H1 (cell line): ENCODE measurements around the gene BFSP2. TPM values are rescaled to one million over a fixed set of nuclear protein-coding genes. Genes with fewer than 3 reads are reported as not detected.

Experiments
- CTCF ChIA-PET: fragments of 300-600 bp; sonication (Branson Sonifier 250); formaldehyde crosslinking; loops from one replicate; lab custom pipeline; 2021; ENCODE audit not compliant: partially characterized antibody; lab: Charles Lee
- POLR2A ChIA-PET: fragments of 300-600 bp; sonication (Branson Sonifier 250); formaldehyde crosslinking; loops from one replicate; lab custom pipeline; 2021; ENCODE audit warnings: inconsistent platforms; ENCODE audit not compliant: partially characterized antibody; lab: Charles Lee
- DNase-seq, 2 experiments: peaks; one replicate each; pipeline versions ENCODE4 v3.0.0 to v3.0.0-alpha.2; 2010 to 2022; ENCODE audit warnings: low spot score in 2 of 2, low read depth in 1 of 2, mixed read lengths in 1 of 2
- FAIRE-seq: peaks from 2 replicates; lab custom pipeline; 2011; peaks lifted over from hg19 to GRCh38; lab: Jason Lieb, UNC
- H2AFZ ChIP-seq: 2 replicates; pipeline ENCODE4 v1.8.1; 2012; ENCODE audit warnings: low read length, inconsistent platforms
- H2AK5ac ChIP-seq: 2 replicates; pipeline ENCODE4 v1.6.1; 2013; ENCODE audit warnings: low read depth, low read length
- H2BK120ac ChIP-seq: replicated peaks from 2 replicates; pipeline ENCODE3; 2013; ENCODE audit warnings: low read depth, low read length, inconsistent platforms
- H2BK12ac ChIP-seq: 2 replicates; pipeline ENCODE4 v1.6.1; 2013; ENCODE audit warnings: low read depth, low read length
- H2BK15ac ChIP-seq: 2 replicates; pipeline ENCODE4 v1.6.1; 2013; ENCODE audit warnings: low read length
- H2BK20ac ChIP-seq: 2 replicates; pipeline ENCODE4 v1.6.1; 2013; ENCODE audit warnings: low read length
- H2BK5ac ChIP-seq: 2 replicates; pipeline ENCODE4 v1.6.1; 2013; ENCODE audit warnings: low read depth, low read length
- H3K14ac ChIP-seq: 2 replicates; pipeline ENCODE4 v1.6.1; 2013; ENCODE audit warnings: inconsistent platforms; ENCODE audit not compliant: insufficient read length
- H3K18ac ChIP-seq: 2 replicates; pipeline ENCODE4 v1.6.1; 2013; ENCODE audit warnings: low read length; ENCODE audit errors: extremely low read depth
- H3K23ac ChIP-seq: 2 replicates; pipeline ENCODE4 v1.6.1; 2013; ENCODE audit warnings: inconsistent platforms; ENCODE audit not compliant: insufficient read length
- H3K23me2 ChIP-seq: 2 replicates; pipeline ENCODE4 v1.6.1; 2013; ENCODE audit warnings: low read depth, low read length
- H3K27ac ChIP-seq: 2 replicates; pipeline ENCODE4 v1.6.1; 2011; ENCODE audit warnings: low read depth, low read length, inconsistent platforms
- H3K27me3 ChIP-seq, 4 experiments: replicated peaks in 1 of 4; 1 replicate in 1 of 4; 2 replicates in 3 of 4; pipeline versions ENCODE4 v1.6.1 to v1.8.1; 2011 to 2013; ENCODE audit warnings: low read length in 3 of 4, mild to moderate bottlenecking in 3 of 4, inconsistent platforms in 2 of 4, mixed read lengths in 2 of 4, moderate library complexity in 1 of 4; ENCODE audit not compliant: control insufficient read depth in 3 of 4, insufficient read depth in 3 of 4; ENCODE audit errors: extremely low read depth in 1 of 4
- H3K36me3 ChIP-seq, 4 experiments: 2 replicates each; pipeline versions ENCODE4 v1.6.1 to v1.8.1; 2011 to 2013; ENCODE audit warnings: mild to moderate bottlenecking in 4 of 4, low read length in 3 of 4, moderate library complexity in 2 of 4, control low read depth in 1 of 4, inconsistent platforms in 1 of 4; ENCODE audit not compliant: insufficient read depth in 4 of 4, control insufficient read depth in 2 of 4
- H3K4ac ChIP-seq: replicated peaks from 2 replicates; pipeline ENCODE3; 2013; ENCODE audit warnings: low read length, low read depth, mixed read lengths, inconsistent platforms; ENCODE audit not compliant: insufficient read length
- H3K4me1 ChIP-seq, 4 experiments: replicated peaks in 1 of 4; 1 replicate in 1 of 4; 2 replicates in 3 of 4; pipeline versions ENCODE4 v1.6.1 to v1.8.1; 2011 to 2013; ENCODE audit warnings: low read length in 3 of 4, inconsistent platforms in 2 of 4, mixed read lengths in 1 of 4; ENCODE audit not compliant: insufficient read depth in 4 of 4, control insufficient read depth in 3 of 4
- H3K4me2 ChIP-seq, 2 experiments: 2 replicates each; pipeline versions ENCODE4 v1.6.1 to v1.8.1; 2011 to 2013; ENCODE audit warnings: low read depth in 2 of 2, low read length in 2 of 2, control low read depth in 1 of 2, inconsistent platforms in 1 of 2, mild to moderate bottlenecking in 1 of 2; ENCODE audit not compliant: insufficient read depth in 1 of 2
- H3K4me3 ChIP-seq, 4 experiments: fragments of 200-600, 300-600 bp in 1 of 4; sonication (generic), shearing (Covaris generic), sonication (Bioruptor Twin) in 1 of 4; 2 replicates each; pipeline versions ENCODE4 v1.5.1 to v1.8.1; 2011 to 2016; ENCODE audit warnings: low read length in 4 of 4, low read depth in 3 of 4, control low read depth in 2 of 4, inconsistent platforms in 2 of 4, mild to moderate bottlenecking in 2 of 4, mixed read lengths in 1 of 4, moderate library complexity in 1 of 4; ENCODE audit not compliant: insufficient read depth in 2 of 4; ENCODE audit errors: extremely low read depth in 1 of 4
- H3K56ac ChIP-seq: replicated peaks from 2 replicates; pipeline ENCODE3; 2013; ENCODE audit warnings: low read depth, mild to moderate bottlenecking, mixed read lengths, low read length, inconsistent platforms; ENCODE audit not compliant: insufficient read length
- H3K79me1 ChIP-seq: 2 replicates; pipeline ENCODE4 v1.6.1; 2013; ENCODE audit warnings: low read depth, low read length, control low read depth
- H3K79me2 ChIP-seq, 2 experiments: 2 replicates each; pipeline versions ENCODE4 v1.6.1 to v1.8.1; 2012 to 2013; ENCODE audit warnings: low read length in 2 of 2, mild to moderate bottlenecking in 2 of 2, inconsistent platforms in 1 of 2; ENCODE audit not compliant: insufficient read depth in 2 of 2, control insufficient read depth in 1 of 2
- H3K9ac ChIP-seq, 4 experiments: replicated peaks in 1 of 4; 1 replicate in 1 of 4; 2 replicates in 3 of 4; pipeline versions ENCODE4 v1.6.1 to v1.8.1; 2011 to 2013; ENCODE audit warnings: low read depth in 3 of 4, low read length in 3 of 4, control low read depth in 2 of 4, mild to moderate bottlenecking in 2 of 4, moderate library complexity in 2 of 4, inconsistent platforms in 1 of 4; ENCODE audit errors: extremely low read depth in 1 of 4
- H3K9me3 ChIP-seq, 2 experiments: 2 replicates each; pipeline versions ENCODE4 v1.6.1 to v1.8.1; 2012 to 2013; ENCODE audit warnings: mild to moderate bottlenecking in 2 of 2, moderate library complexity in 2 of 2, control low read depth in 1 of 2, inconsistent platforms in 1 of 2, low read depth in 1 of 2, low read length in 1 of 2, mixed read lengths in 1 of 2; ENCODE audit not compliant: insufficient read depth in 2 of 2
- H4K20me1 ChIP-seq, 2 experiments: replicated peaks in 1 of 2; 2 replicates each; pipeline versions ENCODE3 to v1.8.1; 2011 to 2013; ENCODE audit warnings: inconsistent platforms in 2 of 2, low read length in 2 of 2, mild to moderate bottlenecking in 1 of 2; ENCODE audit not compliant: insufficient read depth in 2 of 2, control insufficient read depth in 1 of 2
- H4K5ac ChIP-seq: 2 replicates; pipeline ENCODE4 v1.6.1; 2013; ENCODE audit warnings: low read length, low read depth, mixed read lengths, inconsistent platforms; ENCODE audit not compliant: insufficient read length
- H4K8ac ChIP-seq: 2 replicates; pipeline ENCODE4 v1.8.0; 2013; ENCODE audit warnings: mild to moderate bottlenecking, moderate library complexity, low read length, inconsistent platforms; ENCODE audit not compliant: insufficient read depth; ENCODE audit errors: extremely low read depth
- H4K91ac ChIP-seq: replicated peaks from 2 replicates; pipeline ENCODE3; 2013; ENCODE audit warnings: low read length, mixed read lengths, inconsistent platforms; ENCODE audit not compliant: insufficient read length
- BRCA1 ChIP-seq: IDR thresholded peaks from 2 replicates; pipeline ENCODE4 v1.6.1; 2012; ENCODE audit warnings: low read depth, low read length, improper control_type of control experiment
- CHD1 ChIP-seq: IDR thresholded peaks from 2 replicates; pipeline ENCODE4 v1.6.1; 2012; ENCODE audit warnings: low read depth, low read length, improper control_type of control experiment
- CREB1 ChIP-seq: IDR thresholded peaks from 2 replicates; pipeline ENCODE4 v1.6.1; 2012; ENCODE audit warnings: inconsistent platforms
- EP300 ChIP-seq, 2 experiments: IDR thresholded peaks; 1 replicate in 1 of 2; 2 replicates in 1 of 2; pipeline ENCODE4 v1.6.1; 2011 to 2012; ENCODE audit warnings: low read depth in 2 of 2, low read length in 2 of 2, mild to moderate bottlenecking in 2 of 2, borderline replicate concordance in 1 of 2, inconsistent platforms in 1 of 2, moderate library complexity in 1 of 2
- POLR2AphosphoS5 ChIP-seq: IDR thresholded peaks from 2 replicates; pipeline ENCODE4 v1.6.1; 2011; ENCODE audit warnings: low read depth, low read length
- RBBP5 ChIP-seq: IDR thresholded peaks from 2 replicates; pipeline ENCODE4 v1.7.1; 2012; ENCODE audit warnings: low read depth, mild to moderate bottlenecking, inconsistent platforms, low read length, moderate library complexity, borderline replicate concordance
- SIRT6 ChIP-seq: IDR thresholded peaks from one replicate; pipeline ENCODE4 v1.7.1; 2012; ENCODE audit warnings: low read length, inconsistent platforms
- SP1 ChIP-seq: IDR thresholded peaks from 2 replicates; pipeline ENCODE4 v1.6.1; 2011; ENCODE audit warnings: low read depth, low read length
- SRF ChIP-seq: IDR thresholded peaks from 2 replicates; pipeline ENCODE4 v1.6.1; 2011; ENCODE audit warnings: mild to moderate bottlenecking, low read depth, low read length, moderate library complexity
- SUZ12 ChIP-seq: fragments of 200-600 bp; sonication (generic); IDR thresholded peaks from 2 replicates; pipeline ENCODE4 v1.6.1; 2012; ENCODE audit warnings: mild to moderate bottlenecking, inconsistent platforms, low read length, moderate library complexity, mixed read lengths
- TAF1 ChIP-seq: IDR thresholded peaks from 2 replicates; pipeline ENCODE4 v1.6.1; 2011; ENCODE audit warnings: mild to moderate bottlenecking, low read depth, low read length
- TCF12 ChIP-seq: IDR thresholded peaks from 2 replicates; pipeline ENCODE4 v1.6.1; 2011; ENCODE audit warnings: low read depth, mild to moderate bottlenecking, low read length
- YY1 ChIP-seq: IDR thresholded peaks from 2 replicates; pipeline ENCODE4 v1.6.1; 2011; ENCODE audit warnings: low read depth, mild to moderate bottlenecking, low read length
- WGBS, 2 experiments: shearing (Covaris generic) in 1 of 2; methylation state at CpG; one replicate each; pipeline versions ENCODE4 v1.1.6 to v1.1.7; 2013 to 2015; ENCODE audit warnings: low lambda C conversion rate in 2 of 2, mixed read lengths in 2 of 2, inconsistent platforms in 1 of 2, low coverage in 1 of 2, missing lambda C conversion rate in 1 of 2; ENCODE audit not compliant: insufficient replicate concordance in 2 of 2, insufficient coverage in 1 of 2, insufficient read length in 1 of 2; ENCODE audit errors: extremely low coverage in 1 of 2, missing lambda C conversion rate in 1 of 2; 5-methylcytosine and 5-hydroxymethylcytosine counted together
- polyA plus RNA-seq, 7 experiments: library from polyadenylated mRNA; depleted of rRNA in 3 of 7; stranded (reverse) in 5 of 7; unstranded in 2 of 7; fragments of >200 nt in 5 of 7; fragments of 200-250 nt in 2 of 7; gene quantifications; 1 replicate in 5 of 7; 2 replicates in 1 of 7; 4 replicates in 1 of 7; pipeline versions ENCODE4 v1.2.1 to v1.2.3, GENCODE V29; 2011 to 2013; ENCODE audit warnings: missing spikeins in 2 of 7, mixed read lengths in 2 of 7
- total RNA-seq: library from RNA; stranded (reverse); fragmentation: NEBNext Ultra II Directional; extraction: Animal tissue kit (Norgen Biotek cat#: 25700); gene quantifications from 2 replicates; pipeline ENCODE4 v1.2.1, GENCODE V29; 2021

The BFSP2 gene
- total and polyA plus RNA-seq, 2 of the 8 experiments (the other 6 are each of a cell fraction or from before 2014, with no cell fraction given): not detected

GRCh38 chr3:133460809-133461208, 61.0 kb downstream of the BFSP2 start:
- H3K4me2 ChIP-seq: no peak overlapping the region
- DNase-seq (no peak), FAIRE-seq (no peak)
- ChIA-PET POLR2A (no interaction called here), CTCF (interaction anchor here (1.0 to 2.5 kb wide), 2 partner anchors 11 kb away, joined by 3 to 11 read pairs; no protein-coding TSS in a partner anchor)
- no peak overlapping the region for H3K14ac ChIP-seq
- no peak overlapping the region for H2BK15ac ChIP-seq
- no peak overlapping the region for H2BK120ac ChIP-seq
- H3K18ac ChIP-seq: 0 out of 2 replicates have a peak overlapping the region, but pooled peaks have one; percentile 51
- peaks cover 0 to 10% (median 3%) of the 10 kb centered on the region in 4 experiments; a peak in 2 of 7 replicates for H3K4me1 ChIP-seq
- H3K36me3 ChIP-seq: no peaks in the 10 kb centered on the region
- H2BK20ac ChIP-seq: no peak overlapping the region
- H3K79me2 ChIP-seq: no peaks in the 10 kb centered on the region
- no peak overlapping the region for H2BK12ac ChIP-seq
- no peak overlapping the region for H2BK5ac ChIP-seq
- H4K91ac ChIP-seq: no peak overlapping the region
- H4K8ac ChIP-seq: no peak overlapping the region
- 73% methylated on average over 3 of the region's 3 CpGs; no CpG with 5 or more reads in 1 of the 2 experiments for WGBS, 2 experiments
- no peaks in the 10 kb centered on the region for H3K9me3 ChIP-seq
- H3K56ac ChIP-seq: no peak overlapping the region
- H3K79me1 ChIP-seq: no peaks in the 10 kb centered on the region
- no peak overlapping the region for H3K9ac ChIP-seq
- H2AK5ac ChIP-seq: no peak overlapping the region
- H3K23me2 ChIP-seq: no peaks in the 10 kb centered on the region
- H3K23ac ChIP-seq: no peak overlapping the region
- H3K27me3 ChIP-seq: no peaks in the 10 kb centered on the region
- no peak overlapping the region for H3K4me3 ChIP-seq
- H4K5ac ChIP-seq: no peak overlapping the region
- H3K4ac ChIP-seq: no peak overlapping the region
- no peaks in the 10 kb centered on the region for H4K20me1 ChIP-seq
- H3K27ac ChIP-seq: no peak overlapping the region
- H2AFZ ChIP-seq: peak overlapping the region; percentile 96
- TF ChIP-seq POLR2AphosphoS5 (no peak), SRF (no peak), SIRT6 (no peak), CREB1 (no peak), RBBP5 (no peak), EP300 (IDR thresholded peaks at IDR 0.05; ENCODE audit: borderline replicate concordance in 1 of 2, low read depth in 2 of 2, low read length in 2 of 2) (no peak), BRCA1 (no peak), SUZ12 (no peak), YY1 (no peak), SP1 (no peak), TCF12 (no peak), CHD1 (no peak), TAF1 (no peak)
